PFSK-1 (cell line): Measurements from ENCODE around the gene PKMYT1.

Experiments used
- FOXP2 ChIP-seq: optimal IDR thresholded peaks from 2 replicates; pipeline ENCODE3; 2011; ENCODE audit warnings: borderline replicate concordance, control low read depth, inconsistent platforms; ENCODE audit not compliant: insufficient read depth; ENCODE audit errors: extremely low read length, extremely low read depth
- POLR2AphosphoS5 ChIP-seq: IDR thresholded peaks from 2 replicates; pipeline ENCODE4 v1.6.1; 2012; ENCODE audit warnings: low read depth, mild to moderate bottlenecking, control low read depth, low read length, moderate library complexity
- REST ChIP-seq, 2 experiments: IDR thresholded peaks; 2 replicates each; pipeline versions ENCODE4 v1.6.1 to v1.8.0; 2011 to 2012; ENCODE audit warnings: low read depth in 2 of 2, low read length in 2 of 2, control low read depth in 1 of 2, inconsistent platforms in 1 of 2, mild to moderate bottlenecking in 1 of 2, moderate library complexity in 1 of 2; ENCODE audit not compliant: insufficient read depth in 1 of 2
- SIN3A ChIP-seq: IDR thresholded peaks from 2 replicates; pipeline ENCODE4 v1.6.1; 2012; ENCODE audit warnings: mild to moderate bottlenecking, low read length, moderate library complexity, borderline replicate concordance; ENCODE audit not compliant: insufficient read depth
- TAF1 ChIP-seq: IDR thresholded peaks from 2 replicates; pipeline ENCODE4 v1.6.1; 2012; ENCODE audit warnings: low read length, control low read depth, borderline replicate concordance; ENCODE audit not compliant: insufficient read depth

Gene PKMYT1

DNA sequence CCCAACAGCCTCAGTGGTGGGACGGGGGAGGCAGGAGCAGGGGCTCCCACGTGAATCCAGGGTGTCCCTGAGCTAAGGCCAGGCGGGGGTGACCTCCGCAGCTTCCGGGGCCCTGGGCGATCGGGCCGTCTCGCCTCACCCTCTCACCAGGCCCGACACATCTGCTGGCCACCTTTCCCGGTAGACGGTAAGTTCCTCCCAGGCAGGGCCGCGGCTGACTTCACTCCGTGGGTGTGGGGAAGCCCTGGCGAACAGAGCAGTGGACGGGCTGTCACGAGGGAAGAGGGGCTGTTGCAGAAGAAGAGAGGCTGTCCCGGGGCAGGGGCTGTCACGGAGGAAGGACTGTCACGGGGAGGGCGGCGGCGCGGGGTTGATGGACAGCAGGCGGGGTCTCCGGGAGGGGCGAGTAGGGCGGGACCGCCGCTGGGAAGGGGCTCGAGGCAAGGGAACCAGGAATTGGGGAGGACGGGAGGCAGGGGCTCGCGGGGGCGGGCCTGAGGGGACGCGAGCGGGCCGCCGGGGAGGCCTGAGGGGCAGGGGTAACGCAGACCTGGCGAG lies 498 bp downstream of the PKMYT1 start:
- TF ChIP-seq TAF1 (0 out of 2 replicates have a peak, but pooled peaks have one; percentile 31), POLR2AphosphoS5 (no peak)

DNA sequence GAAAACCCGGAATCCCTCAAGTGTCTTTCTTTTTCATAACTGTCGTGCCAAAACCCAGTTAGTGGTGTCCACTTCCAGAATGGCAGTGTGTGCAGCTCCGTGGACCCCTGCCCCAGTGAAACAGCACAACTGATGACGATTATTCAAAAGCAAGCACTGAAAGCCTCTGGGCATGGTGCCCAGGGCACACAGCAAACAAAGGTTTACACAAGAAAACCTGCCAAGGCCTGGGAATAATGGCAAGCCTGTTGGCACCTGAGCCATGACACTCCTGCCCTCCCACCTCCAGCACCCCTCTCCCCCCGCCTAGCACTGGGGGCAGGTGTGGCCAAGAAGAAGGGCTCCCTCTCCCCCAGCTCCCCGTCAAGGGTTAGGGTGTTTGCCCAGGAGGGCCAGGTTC lies 2.8 kb downstream of the PKMYT1 start:
- no peak for TF ChIP-seq REST (IDR thresholded peaks at IDR 0.05; ENCODE audit: insufficient read depth in 1 of 2, low read depth in 2 of 2, low read length in 2 of 2)
- no peak for TF ChIP-seq SIN3A
- TF ChIP-seq FOXP2: no peak
- no peak for TF ChIP-seq POLR2AphosphoS5
- TF ChIP-seq TAF1: no peak

DNA sequence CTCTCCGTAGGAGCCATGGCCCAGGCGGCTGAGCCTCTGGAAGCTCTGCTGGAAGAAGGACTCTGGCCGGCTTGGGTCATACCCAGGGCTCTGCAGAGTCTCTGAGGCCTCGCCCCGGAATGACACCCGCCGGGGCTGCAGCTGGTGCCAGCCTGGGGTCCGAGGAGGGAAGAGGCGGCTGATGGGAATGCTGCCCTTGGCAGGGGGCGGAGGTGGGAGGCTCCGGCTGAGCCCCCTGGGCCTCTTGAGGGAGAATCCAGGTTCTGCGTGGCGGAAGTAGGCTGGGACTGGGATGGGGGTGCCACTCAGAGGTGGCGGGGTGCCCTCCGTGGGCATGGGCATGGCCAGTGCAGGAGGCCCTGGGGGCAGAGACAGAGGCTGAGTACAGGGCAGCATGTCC lies 3.6 kb downstream of the PKMYT1 start:
- TF ChIP-seq FOXP2 (no peak), SIN3A (no peak), POLR2AphosphoS5 (no peak), REST (IDR thresholded peaks at IDR 0.05; ENCODE audit: insufficient read depth in 1 of 2, low read depth in 2 of 2, low read length in 2 of 2) (no peak), TAF1 (no peak)

DNA sequence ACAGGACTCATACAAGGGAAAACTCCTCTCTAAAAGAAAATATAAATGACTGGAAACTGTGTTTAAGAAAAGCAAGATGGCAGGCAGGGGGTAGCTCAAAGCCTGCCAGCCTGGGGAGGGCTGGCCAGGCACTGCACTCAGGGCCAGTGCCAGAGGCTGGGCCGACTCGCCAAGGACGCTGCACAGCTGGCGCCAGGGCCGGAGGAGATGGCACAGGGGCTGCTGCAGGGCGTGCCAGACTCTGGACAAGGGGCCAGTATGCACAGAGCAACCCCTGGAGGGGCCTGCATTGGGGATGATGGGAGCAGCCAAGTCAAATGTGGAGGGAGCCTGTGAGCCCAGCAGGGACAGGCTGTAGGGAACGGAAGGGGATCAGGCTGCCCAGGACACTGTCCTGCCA lies 4.0 kb downstream of the PKMYT1 start:
- TF ChIP-seq REST (IDR thresholded peaks at IDR 0.05; ENCODE audit: insufficient read depth in 1 of 2, low read depth in 2 of 2, low read length in 2 of 2) (no peak), TAF1 (no peak), POLR2AphosphoS5 (no peak), FOXP2 (no peak), SIN3A (no peak)

GRCh38 chr16:2975161-2975795 lies 5.0 kb downstream of the PKMYT1 start:
- TF ChIP-seq FOXP2: no peak
- no peak for TF ChIP-seq REST (IDR thresholded peaks at IDR 0.05; ENCODE audit: insufficient read depth in 1 of 2, low read depth in 2 of 2, low read length in 2 of 2)
